H54 (cell line): ENCODE results near the gene UXT.
"Not testable (repeated sequence)": the region's sequence is repeated elsewhere in the genome, so short reads cannot be mapped to it uniquely, and the experiment has no call there.

Experiments used
- DNase-seq: peaks from one replicate; pipeline ENCODE4 v3.0.0; 2011; ENCODE audit warnings: low spot score, mixed read lengths; ENCODE audit not compliant: insufficient read length
- FAIRE-seq: peaks from 3 replicates; lab custom pipeline; 2011; peaks lifted over from hg19 to GRCh38; lab: Jason Lieb, UNC
- POLR2A ChIP-seq: IDR thresholded peaks from 2 replicates; pipeline ENCODE4 v1.6.1; 2011; ENCODE audit warnings: low read depth, mild to moderate bottlenecking, low read length

Gene UXT, protein sequence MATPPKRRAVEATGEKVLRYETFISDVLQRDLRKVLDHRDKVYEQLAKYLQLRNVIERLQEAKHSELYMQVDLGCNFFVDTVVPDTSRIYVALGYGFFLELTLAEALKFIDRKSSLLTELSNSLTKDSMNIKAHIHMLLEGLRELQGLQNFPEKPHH

GRCh38 chrX:47658684-47659420, at the start of gene UXT:
Gene UXT, minus strand, starts transcription at chrX:47659180. Its CDS starts 253 bp downstream, at chrX:47658927.
- 0 out of 2 replicates have a peak, but pooled peaks have one; percentile 58 for TF ChIP-seq POLR2A
- FAIRE-seq (peak; percentile 50), DNase-seq (peak; percentile 33)

GRCh38 chrX:47707031-47707780, 48.2 kb upstream of the UXT start:
- no peak for FAIRE-seq
- TF ChIP-seq POLR2A = no peak
- no peak for DNase-seq

GRCh38 chrX:47706575-47706974, 47.6 kb upstream of the UXT start:
- DNase-seq (no peak), FAIRE-seq (no peak)
- no peak for TF ChIP-seq POLR2A

GRCh38 chrX:47704736-47705135, 45.8 kb upstream of the UXT start:
- TF ChIP-seq POLR2A = no peak
- no peak for FAIRE-seq
- DNase-seq = no peak

GRCh38 chrX:47697181-47697580, 38.2 kb upstream of the UXT start:
- FAIRE-seq (no peak), DNase-seq (no peak)
- no peak for TF ChIP-seq POLR2A

GRCh38 chrX:47690175-47690574, 31.2 kb upstream of the UXT start:
- no peak for TF ChIP-seq POLR2A
- FAIRE-seq = no peak
- DNase-seq = no peak

DNA sequence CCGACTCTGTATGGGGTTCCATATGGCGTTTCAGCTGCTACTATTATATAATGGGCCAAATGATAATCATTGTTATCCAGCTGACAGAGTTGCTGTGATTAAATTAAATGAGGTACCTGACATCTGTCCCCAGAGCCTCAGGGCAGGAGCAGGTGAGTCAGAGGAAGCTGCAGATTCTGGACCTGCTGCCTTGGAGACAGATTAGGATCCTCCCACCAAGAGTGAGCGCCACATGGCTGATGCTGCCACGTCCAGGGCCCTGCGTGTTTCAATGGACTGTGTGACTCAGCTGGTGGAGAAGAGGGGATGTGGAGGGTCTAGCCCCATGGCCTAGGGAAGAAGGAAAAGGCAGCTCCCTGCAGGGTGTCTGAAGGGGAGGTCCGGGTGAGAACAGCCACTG, 28.3 kb upstream of the UXT start:
- TF ChIP-seq POLR2A = no peak
- no peak for DNase-seq
- FAIRE-seq = no peak

DNA sequence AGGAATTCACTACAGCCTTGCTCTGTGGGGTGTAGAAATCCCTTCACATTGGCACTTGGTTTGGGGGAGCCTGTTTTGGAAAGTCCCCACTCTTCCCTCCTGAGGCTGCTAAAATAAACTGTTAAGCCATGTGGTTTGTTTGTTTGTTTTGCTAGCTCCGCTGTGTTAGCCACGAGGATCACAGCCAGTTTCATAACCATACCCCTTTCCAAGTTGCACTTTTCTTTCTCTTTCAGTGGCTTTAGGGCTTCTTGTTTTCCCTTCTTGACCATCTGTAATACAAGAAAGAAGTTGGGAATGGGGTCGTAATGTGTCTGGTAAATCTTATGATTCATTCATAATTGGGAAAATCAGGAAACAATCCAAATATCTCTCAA, 24.8 kb upstream of the UXT start:
- FAIRE-seq (no peak), DNase-seq (no peak)
- TF ChIP-seq POLR2A = no peak

DNA sequence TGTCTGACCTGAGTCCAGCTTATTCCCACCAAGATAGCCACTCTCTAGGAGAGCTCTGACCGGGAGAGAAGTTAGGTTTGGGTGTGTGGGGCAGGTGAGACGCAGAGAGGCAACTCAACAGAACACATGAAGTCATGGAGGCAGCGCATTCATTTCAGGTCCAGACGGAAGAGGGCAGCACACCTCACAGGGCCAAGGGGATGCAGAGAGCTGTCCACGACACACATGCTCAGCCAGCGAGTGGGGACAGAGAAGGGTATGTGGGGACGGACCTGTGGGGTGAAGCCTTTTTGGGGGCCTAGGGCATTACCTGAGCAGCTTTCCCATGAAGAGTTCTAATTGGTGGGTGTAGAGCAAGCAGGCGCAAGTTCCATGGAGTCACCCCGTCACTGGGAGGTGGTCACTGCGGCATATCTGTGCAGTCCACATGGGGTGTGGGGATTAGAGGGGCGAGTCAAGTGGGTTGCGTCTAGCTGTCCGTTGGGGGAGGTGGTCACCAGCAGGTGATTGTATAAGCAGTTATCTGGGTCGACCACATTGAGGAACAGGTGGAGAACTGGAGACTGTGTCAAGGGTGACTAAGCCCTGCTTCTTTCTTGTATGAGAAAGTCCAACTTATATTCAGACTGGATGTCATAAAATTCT, 24.3 kb upstream of the UXT start:
- TF ChIP-seq POLR2A = no peak
- DNase-seq = no peak
- no peak for FAIRE-seq

DNA sequence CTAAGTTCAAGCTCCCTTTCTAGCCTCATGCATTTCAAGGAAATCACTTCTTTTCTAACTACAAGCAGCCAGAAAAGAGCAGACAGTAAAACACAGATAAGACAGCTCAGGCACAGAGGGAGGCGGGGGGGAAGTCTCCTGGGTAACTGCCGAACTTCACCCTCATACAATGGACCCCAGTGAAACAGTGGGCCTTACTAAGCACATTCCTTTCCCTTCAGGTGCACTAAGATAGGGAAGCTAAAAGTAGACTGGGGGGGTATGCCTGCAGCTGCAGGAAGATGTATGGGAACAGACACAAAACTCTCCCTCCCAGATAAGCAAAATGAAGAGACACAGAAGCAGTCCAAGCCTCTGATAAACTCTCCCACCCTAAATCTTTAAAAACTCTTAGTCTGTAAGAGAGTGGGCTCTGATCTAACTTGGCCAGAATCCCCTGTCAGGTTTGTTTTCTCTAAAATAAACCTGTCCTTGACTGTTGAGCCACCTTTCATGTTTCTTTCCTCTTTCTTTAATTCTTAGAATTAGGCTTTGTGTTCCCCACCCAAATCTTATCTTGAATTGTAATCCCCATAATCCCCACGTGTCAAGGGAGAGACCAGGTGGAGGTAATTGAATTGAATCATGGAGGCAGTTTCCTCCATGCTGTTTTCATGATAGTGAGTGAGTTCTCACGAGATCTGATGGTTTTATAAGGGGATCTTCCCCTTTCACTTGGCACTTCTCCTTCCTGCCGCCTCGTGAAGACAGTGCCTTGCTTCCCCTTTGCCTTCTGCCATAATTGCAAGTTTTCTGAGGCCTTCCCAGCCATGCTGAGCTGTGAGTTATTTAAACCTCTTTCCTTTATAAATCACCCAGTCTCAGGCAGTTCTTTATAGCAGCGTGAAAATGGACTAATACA, 17.2 kb upstream of the UXT start:
- not testable (repeated sequence) for FAIRE-seq, DNase-seq

GRCh38 chrX:47674776-47675175, 15.8 kb upstream of the UXT start:
- DNase-seq (no peak), FAIRE-seq (no peak)
- TF ChIP-seq POLR2A = no peak

DNA sequence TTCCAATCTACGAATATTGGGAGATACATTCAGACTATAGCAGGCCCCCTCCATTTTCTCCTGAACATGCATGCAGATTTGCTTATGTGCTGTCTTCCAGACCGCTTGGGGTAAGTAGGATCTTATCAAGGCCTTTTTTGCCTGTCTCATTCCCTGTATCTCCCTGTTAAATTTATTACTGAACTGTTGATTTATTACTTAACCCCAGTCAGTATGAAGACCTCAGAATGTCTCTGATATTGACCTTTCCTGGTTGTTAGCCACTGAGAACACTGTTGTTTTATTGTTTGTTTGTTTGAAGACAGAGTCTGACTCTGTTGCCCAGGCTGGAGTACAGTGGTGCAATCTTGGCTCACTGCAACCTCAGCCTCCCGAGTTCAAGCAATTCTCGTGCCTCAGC, 6.8 kb upstream of the UXT start:
- not testable (repeated sequence) for DNase-seq, FAIRE-seq

GRCh38 chrX:47664737-47665136, 5.8 kb upstream of the UXT start:
- FAIRE-seq = no peak
- TF ChIP-seq POLR2A = no peak
- no peak for DNase-seq
